ENCODE measurements around the gene KCTD11. TPM values are rescaled to one million over a fixed set of nuclear protein-coding genes. Genes with fewer than 3 reads are reported as not detected.

The KCTD11 gene
- total RNA-seq, 1 experiment from 2014 or later = 5.4 TPM

DNA sequence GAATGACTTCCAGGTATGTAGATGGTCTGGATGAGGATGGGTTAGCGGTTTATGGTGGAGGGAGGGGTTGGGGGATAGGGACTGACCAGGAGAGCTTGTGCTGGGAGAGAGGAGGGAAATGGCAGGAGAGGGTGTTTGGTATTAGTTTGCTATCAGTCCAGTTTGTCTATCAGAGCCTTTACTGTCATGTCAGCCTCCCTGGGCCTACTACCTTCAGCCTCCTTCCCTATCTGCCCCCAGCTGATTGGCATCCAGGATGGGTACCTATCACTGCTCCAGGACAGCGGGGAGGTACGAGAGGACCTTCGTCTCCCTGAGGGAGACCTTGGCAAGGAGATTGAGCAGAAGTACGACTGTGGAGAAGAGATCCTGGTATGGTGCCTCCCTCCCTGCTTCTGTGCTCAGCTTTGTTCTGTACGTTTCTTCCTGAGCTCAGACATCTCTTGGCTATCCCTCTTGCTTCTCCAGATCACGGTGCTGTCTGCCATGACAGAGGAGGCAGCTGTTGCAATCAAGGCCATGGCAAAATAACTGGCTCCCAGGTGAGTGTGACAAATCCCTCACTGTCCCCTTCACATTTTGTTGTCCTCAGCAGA lies 40.8 kb upstream of the KCTD11 start:
- Histone ChIP-seq H2AFZ (ENCODE audit: low read depth, low read length, poor library complexity, severe bottlenecking) (no peak overlapping the region), H3K9me3 (ENCODE audit: control insufficient read depth in 1 of 2, insufficient read depth in 1 of 2, low read depth in 1 of 2, low read length in 2 of 2) (no peaks in the 10 kb centered on the region), H3K4me1 (ENCODE audit: control insufficient read depth in 1 of 2, insufficient read depth in 2 of 2, low read length in 2 of 2) (peaks cover 31 to 67% of the 10 kb centered on the region in 2 experiments), H4K20me1 (ENCODE audit: insufficient read depth) (peaks cover 36% of the 10 kb centered on the region), H3K36me3 (ENCODE audit: control insufficient read depth in 1 of 2, insufficient read depth in 2 of 2, low read length in 2 of 2) (peaks cover 30 to 46% of the 10 kb centered on the region in 2 experiments), H3K9ac (ENCODE audit: low read length) (no peak overlapping the region), H3K9me2 (ENCODE audit: insufficient read depth) (no peaks in the 10 kb centered on the region), H3K4me3 (replicated peaks in 1 of 2; ENCODE audit: low read depth in 1 of 2, low read length in 2 of 2) (no peak overlapping the region), H3K27me3 (ENCODE audit: insufficient read depth, low read length) (no peaks in the 10 kb centered on the region), H3K27ac (ENCODE audit: low read depth, low read length) (peak overlapping the region; percentile 17; the same call in 1 of the 2 replicates), H3K4me2 (ENCODE audit: low read length) (peak overlapping the region; percentile 88; the same call in 1 of the 2 replicates), H3K79me2 (ENCODE audit: insufficient read depth, low read length) (peaks cover 74% of the 10 kb centered on the region)
- no peak for TF ChIP-seq CBX3 (IDR thresholded peaks at IDR 0.05; ENCODE audit: low read depth)
- no peak for TF ChIP-seq JUND (IDR thresholded peaks at IDR 0.05)
- TF ChIP-seq SP1 (IDR thresholded peaks at IDR 0.05; ENCODE audit: low read depth) = no peak
- BruUV-seq (replicated peaks) = no TSS peak
- RAD21 ChIA-PET (ENCODE audit: low non-redundant PET in 1 of 2, low total read pairs in 2 of 2, uncharacterized antibody in 2 of 2, unreplicated experiment in 2 of 2) = no interaction called here
- CTCF ChIA-PET = no interaction called here
- no peak for ATAC-seq
- POLR2A ChIA-PET = no interaction called here
- intact Hi-C loops (cut with micrococcal nuclease) = no loop called here
- no peak for DNase-seq (ENCODE audit: low read depth, low spot score)

DNA sequence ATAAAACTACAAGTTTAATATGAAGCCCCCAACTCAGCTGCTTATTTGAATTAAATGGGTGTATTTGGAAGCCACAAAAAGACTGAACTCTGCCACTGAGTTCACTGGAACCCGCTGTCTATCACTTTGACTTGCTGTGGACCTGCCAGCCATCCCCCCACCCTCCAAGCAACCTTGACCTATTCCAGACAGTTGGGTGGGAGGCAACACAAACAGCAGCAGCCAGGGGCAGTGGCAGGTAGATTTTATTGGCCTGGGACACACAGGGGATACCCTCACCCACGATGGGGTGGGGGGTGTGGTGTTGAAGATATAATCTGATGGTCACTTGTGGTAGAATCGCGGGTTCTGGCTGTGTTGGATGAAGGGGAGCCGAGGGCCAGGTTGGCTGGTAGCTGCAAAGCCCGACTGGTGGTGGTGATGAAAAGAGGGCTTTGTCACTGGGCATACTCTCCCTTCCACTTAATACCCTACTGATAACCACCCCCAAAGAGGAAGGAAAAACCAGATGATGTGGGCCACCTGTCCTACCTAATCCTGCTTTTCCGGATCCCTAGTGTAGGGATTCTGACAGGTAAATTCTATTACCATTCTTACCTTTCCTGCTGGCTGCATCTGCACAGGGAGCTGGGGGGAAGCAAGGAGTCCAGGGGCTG lies 39.4 kb upstream of the KCTD11 start:
- Histone ChIP-seq H3K27ac (ENCODE audit: low read depth, low read length) (peak overlapping the region; percentile 93), H3K79me2 (ENCODE audit: insufficient read depth, low read length) (peaks cover 72% of the 10 kb centered on the region), H3K4me2 (ENCODE audit: low read length) (peak overlapping the region; percentile 96), H2AFZ (ENCODE audit: low read depth, low read length, poor library complexity, severe bottlenecking) (no peak overlapping the region), H3K36me3 (ENCODE audit: control insufficient read depth in 1 of 2, insufficient read depth in 2 of 2, low read length in 2 of 2) (peaks cover 35 to 50% of the 10 kb centered on the region in 2 experiments), H3K4me1 (ENCODE audit: control insufficient read depth in 1 of 2, insufficient read depth in 2 of 2, low read length in 2 of 2) (peaks cover 32 to 63% of the 10 kb centered on the region in 2 experiments), H3K27me3 (ENCODE audit: insufficient read depth, low read length) (no peaks in the 10 kb centered on the region), H3K9me2 (ENCODE audit: insufficient read depth) (no peaks in the 10 kb centered on the region), H3K9me3 (ENCODE audit: control insufficient read depth in 1 of 2, insufficient read depth in 1 of 2, low read depth in 1 of 2, low read length in 2 of 2) (no peaks in the 10 kb centered on the region), H4K20me1 (ENCODE audit: insufficient read depth) (peaks cover 36% of the 10 kb centered on the region), H3K4me3 (replicated peaks in 1 of 2; ENCODE audit: low read depth in 1 of 2, low read length in 2 of 2) (peak overlapping the region in 1 of 2 experiments; percentile 96; a peak in 1 of 4 replicates), H3K9ac (ENCODE audit: low read length) (peak overlapping the region; percentile 90; the same call in 1 of the 2 replicates)
- no peak for ATAC-seq
- TF ChIP-seq, protein P1, sequence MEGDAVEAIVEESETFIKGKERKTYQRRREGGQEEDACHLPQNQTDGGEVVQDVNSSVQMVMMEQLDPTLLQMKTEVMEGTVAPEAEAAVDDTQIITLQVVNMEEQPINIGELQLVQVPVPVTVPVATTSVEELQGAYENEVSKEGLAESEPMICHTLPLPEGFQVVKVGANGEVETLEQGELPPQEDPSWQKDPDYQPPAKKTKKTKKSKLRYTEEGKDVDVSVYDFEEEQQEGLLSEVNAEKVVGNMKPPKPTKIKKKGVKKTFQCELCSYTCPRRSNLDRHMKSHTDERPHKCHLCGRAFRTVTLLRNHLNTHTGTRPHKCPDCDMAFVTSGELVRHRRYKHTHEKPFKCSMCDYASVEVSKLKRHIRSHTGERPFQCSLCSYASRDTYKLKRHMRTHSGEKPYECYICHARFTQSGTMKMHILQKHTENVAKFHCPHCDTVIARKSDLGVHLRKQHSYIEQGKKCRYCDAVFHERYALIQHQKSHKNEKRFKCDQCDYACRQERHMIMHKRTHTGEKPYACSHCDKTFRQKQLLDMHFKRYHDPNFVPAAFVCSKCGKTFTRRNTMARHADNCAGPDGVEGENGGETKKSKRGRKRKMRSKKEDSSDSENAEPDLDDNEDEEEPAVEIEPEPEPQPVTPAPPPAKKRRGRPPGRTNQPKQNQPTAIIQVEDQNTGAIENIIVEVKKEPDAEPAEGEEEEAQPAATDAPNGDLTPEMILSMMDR (IDR thresholded peaks at IDR 0.05 in 2 of 3, conservative IDR thresholded peaks at IDR 0.05 in 1 of 3; ENCODE audit: borderline replicate concordance in 1 of 3, insufficient read depth in 1 of 3, low read depth in 2 of 3, low read length in 2 of 3) = no peak
- peak; percentile 10; the same call in 1 of the 2 replicates for TF ChIP-seq POLR2AphosphoS5 (IDR thresholded peaks at IDR 0.05; ENCODE audit: low read depth, low read length)
- no peak for TF ChIP-seq EZH2 (IDR thresholded peaks at IDR 0.05)
- no peak for TF ChIP-seq FOSL1 (IDR thresholded peaks at IDR 0.05; ENCODE audit: low read depth)
- TF ChIP-seq EZH2phosphoT487 (IDR thresholded peaks at IDR 0.05; ENCODE audit: borderline replicate concordance) = no peak
- no peak for TF ChIP-seq SP1 (IDR thresholded peaks at IDR 0.05; ENCODE audit: low read depth)
- TF ChIP-seq SRF (IDR thresholded peaks at IDR 0.05; ENCODE audit: low read depth) = no peak
- ChIA-PET POLR2A (interaction anchor here (1.1 to 2.3 kb wide), 4 partner anchors 17 to 91 kb away, joined by 3 to 11 read pairs (median 5); partner anchors contain the start of genes ACAP1, NEURL4, SLC2A4 and TMEM256), CTCF (interaction anchor here (1.1 to 2.2 kb wide), 5 partner anchors 16 to 260 kb away, joined by 3 to 7 read pairs (median 3); no protein-coding TSS in a partner anchor), RAD21 (ENCODE audit: low non-redundant PET in 1 of 2, low total read pairs in 2 of 2, uncharacterized antibody in 2 of 2, unreplicated experiment in 2 of 2) (no interaction called here)
- intact Hi-C loops (cut with micrococcal nuclease) = no loop called here
- DNase-seq (ENCODE audit: low read depth, low spot score) = no peak
- no TSS peak for BruUV-seq (replicated peaks)
